K562 (cell line): Measurements from ENCODE around the gene PRKCE. TPM values are rescaled to one million over a fixed set of nuclear protein-coding genes. Genes with fewer than 3 reads are reported as not detected.

Source experiments
- E2F1 ChIP-seq: sonication (generic); formaldehyde crosslinking; IDR thresholded peaks from 2 replicates; pipeline ENCODE4 v1.8.1; 2023; ENCODE audit warnings: mild to moderate bottlenecking, missing genetic modification reagents, moderate library complexity
- MGA ChIP-seq: fragments of 450-650 bp; IDR thresholded peaks from 2 replicates; pipeline ENCODE4 v1.6.1; 2016; ENCODE audit warnings: mild to moderate bottlenecking, moderate library complexity
- polyA plus RNA-seq, 8 experiments: library from polyadenylated mRNA; depleted of rRNA in 4 of 8; stranded (reverse) in 5 of 8; unstranded in 3 of 8; fragments of >200 nt; fragmentation: Nextera tagmentation in 2 of 8; fragmentation: Illumina TruSeq in 1 of 8; extraction: Ambion mirVana in 2 of 8; extraction: Trizol in 1 of 8; gene quantifications; 2 replicates each; pipeline versions ENCODE4 v1.2.1 to v1.2.3, GENCODE V29; 2011 to 2014; ENCODE audit warnings: inconsistent platforms in 1 of 8, missing spikeins in 1 of 8
- total RNA-seq, 7 experiments: library from RNA; depleted of rRNA in 6 of 7; stranded (reverse); fragments of >200 nt in 6 of 7; fragmentation: Illumina TruSeq in 2 of 7; extraction: Trizol in 2 of 7; gene quantifications; 2 replicates each; pipeline versions ENCODE4 v1.2.1 to v1.2.3, GENCODE V29; 2011 to 2021; ENCODE audit warnings: low replicate concordance in 1 of 7

The PRKCE gene
- total and polyA plus RNA-seq, 9 of the 15 experiments (the other 6 are each of a cell fraction or from before 2014, with no cell fraction given): 0.06 to 1.0 (median 0.22) TPM; not detected in 1

- TF ChIP-seq MGA (no peak), E2F1 (CRISPR knock-in tag) (no peak)
These were observed 355.1 kb downstream of the PRKCE start (continued) for GRCh38 chr2:46006473-46007025.
